Cardiac septum (tissue), 1 donor: Measurements from ENCODE around the gene CDH8. TPM values are rescaled to one million over a fixed set of nuclear protein-coding genes. Genes with fewer than 3 reads are reported as not detected.

ENCODE experiments used
- DNase-seq: peaks from one replicate; pipeline ENCODE4 v3.0.0-alpha.2; 2020; ENCODE audit warnings: low spot score
- intact Hi-C: fragments of 100-400 bp; cut with DNase I; formaldehyde crosslinking; loops from one replicate; pipeline ENCODE4 v1.14.0; 2022
- total RNA-seq: library from RNA; stranded (reverse); fragmentation: NEBNext Ultra II Directional; extraction: Animal tissue kit (Norgen Biotek cat#: 25700); gene quantifications from one replicate; pipeline ENCODE4 v1.2.1, GENCODE V29; 2021
- donor health status: DM: no; HTN: no; CAD: no.

CDH8 gene
- total RNA-seq, 1 donor from 2014 or later = 0.38 TPM

- intact Hi-C loops = no loop called here
- no peak for DNase-seq
These were observed 145.9 kb downstream of the CDH8 start for GRCh38 chr16:61890386-61890785.

- intact Hi-C loops = no loop called here
- DNase-seq = no peak
These were observed 148.3 kb downstream of the CDH8 start for GRCh38 chr16:61887903-61888302.

GRCh38 chr16:61885343-61885742 lies 150.9 kb downstream of the CDH8 start:
- DNase-seq = no peak
- intact Hi-C loops = no loop called here

- intact Hi-C loops = no loop called here
- DNase-seq = no peak
These were observed 156.9 kb downstream of the CDH8 start for GRCh38 chr16:61879306-61879705.

GRCh38 chr16:61877436-61877835 lies 158.8 kb downstream of the CDH8 start:
- DNase-seq = no peak
- intact Hi-C loops = no loop called here

- intact Hi-C loops = no loop called here
- DNase-seq = no peak
These were observed 163.5 kb downstream of the CDH8 start for GRCh38 chr16:61872778-61873119.

GRCh38 chr16:61871837-61872777 lies 164.1 kb downstream of the CDH8 start:
- intact Hi-C loops = no loop called here
- no peak for DNase-seq

GRCh38 chr16:61862221-61863155 lies 173.8 kb downstream of the CDH8 start:
- no peak for DNase-seq
- intact Hi-C loops = no loop called here

GRCh38 chr16:61858988-61859387 lies 177.2 kb downstream of the CDH8 start:
- intact Hi-C loops = no loop called here
- no peak for DNase-seq

GRCh38 chr16:61842666-61843065 lies 193.6 kb downstream of the CDH8 start:
- no peak for DNase-seq
- intact Hi-C loops = no loop called here

GRCh38 chr16:61836804-61837393 lies 199.3 kb downstream of the CDH8 start:
- no peak for DNase-seq
- intact Hi-C loops = no loop called here

- no peak for DNase-seq
- intact Hi-C loops = no loop called here
These were observed 202.2 kb downstream of the CDH8 start for GRCh38 chr16:61834082-61834481.

GRCh38 chr16:61831351-61831917 lies 204.8 kb downstream of the CDH8 start:
- intact Hi-C loops = no loop called here
- DNase-seq = no peak

- intact Hi-C loops = no loop called here
- DNase-seq = no peak
These were observed 206.6 kb downstream of the CDH8 start for GRCh38 chr16:61829631-61830030.

- no peak for DNase-seq
- intact Hi-C loops = no loop called here
These were observed 212.9 kb downstream of the CDH8 start for GRCh38 chr16:61823326-61823725.

GRCh38 chr16:61820820-61821219 lies 215.4 kb downstream of the CDH8 start:
- intact Hi-C loops = no loop called here
- no peak for DNase-seq

GRCh38 chr16:61820398-61820797 lies 215.8 kb downstream of the CDH8 start:
- no peak for DNase-seq
- intact Hi-C loops = no loop called here

GRCh38 chr16:61818850-61819249 lies 217.4 kb downstream of the CDH8 start:
- DNase-seq = no peak
- intact Hi-C loops = no loop called here

- DNase-seq = no peak
- intact Hi-C loops = no loop called here
These were observed 218.5 kb downstream of the CDH8 start for GRCh38 chr16:61817583-61818278.
